Measurements from ENCODE around the gene FBXW11.
"Not testable (repeated sequence)": the region's sequence is repeated elsewhere in the genome, so short reads cannot be mapped to it uniquely, and the experiment has no call there.

Gene FBXW11

DNA sequence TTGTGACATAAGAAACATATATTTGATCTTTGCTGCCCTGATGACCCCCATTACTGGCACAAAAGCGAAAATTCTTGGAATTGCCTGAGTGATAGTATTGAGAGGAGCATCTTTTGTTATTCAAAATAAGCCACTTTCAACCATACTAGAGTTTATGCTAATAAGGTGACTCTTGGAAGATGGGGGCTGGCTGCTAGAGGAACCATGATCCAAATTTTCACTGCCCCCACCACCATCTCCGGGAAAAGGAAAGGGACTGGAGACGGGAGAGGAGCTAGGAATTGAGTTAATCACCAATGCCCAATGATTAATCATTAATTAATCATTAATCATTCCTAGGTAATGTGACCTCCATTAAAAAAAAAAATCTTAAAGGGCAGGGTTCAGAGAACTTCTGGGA, 25.6 kb downstream of the FBXW11 start:
- no peak for DNase-seq

GRCh38 chr5:171979606-171980005, 26.8 kb downstream of the FBXW11 start:
- DNase-seq: no peak

DNA sequence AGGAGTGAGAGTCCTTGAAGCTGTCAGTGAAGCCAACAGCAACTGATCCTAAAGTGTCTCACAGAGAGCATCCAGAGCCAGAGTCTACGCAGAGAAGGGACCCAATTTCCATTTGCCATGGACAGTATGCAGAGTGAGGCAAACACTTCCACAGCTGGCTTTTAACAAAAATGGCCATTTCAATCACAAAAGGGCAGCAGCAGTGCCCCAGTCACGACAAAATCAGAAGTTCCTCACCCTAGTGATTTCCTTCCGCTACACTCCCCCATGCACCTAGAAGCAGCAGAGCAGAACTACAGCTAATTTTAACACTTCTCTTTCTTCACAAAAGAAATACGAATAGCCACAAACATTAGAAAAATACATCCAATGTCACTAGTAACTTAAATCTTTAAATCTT, 27.9 kb downstream of the FBXW11 start:
- DNase-seq: no peak

GRCh38 chr5:171978016-171978415, 28.4 kb downstream of the FBXW11 start:
- DNase-seq: no peak

DNA sequence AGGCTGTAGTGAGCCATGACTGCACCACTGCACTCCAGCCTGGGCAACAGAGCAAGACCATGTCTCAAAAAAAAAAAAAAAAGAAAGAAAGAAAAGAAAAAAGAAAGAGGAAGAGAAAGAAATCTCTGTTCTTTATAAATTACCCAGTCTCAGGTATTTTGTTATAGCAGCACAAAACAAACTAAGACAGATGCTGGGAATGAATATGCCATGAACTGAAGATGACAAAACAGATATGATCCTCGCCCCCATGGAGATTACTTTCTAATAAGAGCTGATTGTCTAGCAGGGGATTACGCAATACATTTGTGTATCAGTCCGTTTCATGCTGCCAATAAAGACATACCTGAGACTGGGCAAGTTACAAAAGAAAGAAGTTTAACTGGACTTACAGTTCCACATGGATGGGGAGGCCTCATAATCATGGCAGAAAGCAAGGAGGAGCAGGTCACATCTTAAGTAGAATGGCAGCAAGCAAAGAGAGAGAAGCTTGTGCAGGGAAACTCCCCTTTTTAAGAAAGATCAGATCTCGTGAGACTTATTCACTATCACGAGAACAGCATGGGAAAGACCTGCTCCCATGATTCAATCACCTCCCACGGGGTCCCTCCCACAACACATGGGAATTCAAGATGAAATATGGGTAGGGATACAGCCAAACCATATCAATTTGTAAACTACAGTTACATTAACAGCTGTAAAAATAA, 29.0 kb downstream of the FBXW11 start:
- not testable (repeated sequence) for DNase-seq

GRCh38 chr5:171975877-171976667, 30.4 kb downstream of the FBXW11 start:
- DNase-seq: no peak

DNA sequence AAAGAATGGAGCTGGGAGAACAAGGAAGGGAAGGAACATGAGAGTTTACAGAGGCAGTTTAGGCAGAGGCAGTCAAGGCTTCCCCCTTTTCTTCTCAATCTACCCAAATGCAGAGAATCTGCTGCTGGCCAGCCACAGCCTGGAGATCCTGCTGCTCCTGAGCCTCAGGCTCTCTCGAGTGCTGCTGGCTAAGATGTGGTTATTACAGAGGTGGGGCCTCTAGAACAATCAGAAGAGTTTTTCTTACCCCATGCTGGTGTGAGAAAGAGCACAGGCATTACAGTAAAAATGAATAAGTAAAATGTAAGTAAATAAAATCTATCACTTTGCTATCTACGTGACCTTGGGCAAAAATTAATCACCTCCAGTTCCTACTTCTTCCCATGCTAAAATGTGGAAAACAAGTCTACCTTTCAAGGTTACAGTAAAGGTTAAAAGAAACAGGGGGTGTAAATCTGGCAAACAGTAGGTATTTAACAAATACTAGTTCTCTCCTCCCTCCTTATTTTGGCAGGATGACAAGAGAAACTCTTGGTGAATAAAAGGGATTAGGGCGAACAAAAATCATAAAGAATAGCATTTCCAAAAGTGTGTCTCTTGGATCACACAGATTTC, 31.1 kb downstream of the FBXW11 start:
- no peak for DNase-seq

DNA sequence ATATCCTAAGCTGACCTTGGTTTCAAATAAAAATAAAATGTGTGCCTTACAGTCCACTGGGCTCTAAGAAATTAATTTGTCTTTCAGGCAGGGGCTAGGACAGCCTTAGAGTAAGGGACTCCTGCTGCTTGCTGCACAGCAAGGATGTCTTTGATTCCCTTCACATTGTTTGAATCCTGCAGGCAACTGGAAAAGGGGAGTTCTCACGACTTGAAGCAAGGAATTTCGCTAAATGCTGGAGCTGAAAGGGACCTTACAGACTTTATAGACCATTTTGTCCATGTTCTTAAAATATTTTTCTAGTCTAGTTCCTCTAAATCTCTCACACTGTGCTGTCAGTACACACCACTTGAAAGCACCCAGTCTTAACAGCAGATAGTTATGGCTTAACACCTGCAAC, 35.6 kb downstream of the FBXW11 start:
- DNase-seq: no peak

DNA sequence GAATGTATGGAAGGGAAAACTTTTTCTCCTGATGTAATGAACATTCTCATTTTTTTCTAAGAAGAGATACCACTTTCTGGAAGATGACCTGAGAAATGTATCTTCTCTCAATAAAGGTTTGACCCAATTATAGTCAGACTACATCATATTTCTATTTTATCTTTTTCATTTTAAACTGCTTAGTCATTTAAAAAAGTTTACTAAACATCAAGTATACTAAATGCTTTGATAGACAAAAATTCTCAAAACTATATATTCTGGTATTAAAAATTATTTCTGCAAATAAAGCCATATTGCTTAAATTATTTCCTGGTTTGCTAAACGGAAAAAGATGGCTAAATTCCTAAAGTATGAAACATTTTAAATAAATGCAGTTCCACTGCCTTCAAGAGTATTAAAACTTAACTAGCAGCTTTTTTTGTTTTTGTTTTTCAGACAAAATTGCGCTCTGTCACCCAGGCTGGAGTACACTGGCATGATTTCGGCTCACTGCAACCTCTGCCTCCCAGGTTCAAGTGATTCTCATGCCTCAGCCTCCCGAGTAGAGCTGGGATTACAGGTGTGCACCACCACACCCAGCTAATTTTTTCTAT, 37.1 kb downstream of the FBXW11 start:
- no peak for DNase-seq

- peak in 1 of 2 experiments; percentile 3 for DNase-seq
Measured at GRCh38 chr5:171968531-171968930, 37.9 kb downstream of the FBXW11 start.

DNA sequence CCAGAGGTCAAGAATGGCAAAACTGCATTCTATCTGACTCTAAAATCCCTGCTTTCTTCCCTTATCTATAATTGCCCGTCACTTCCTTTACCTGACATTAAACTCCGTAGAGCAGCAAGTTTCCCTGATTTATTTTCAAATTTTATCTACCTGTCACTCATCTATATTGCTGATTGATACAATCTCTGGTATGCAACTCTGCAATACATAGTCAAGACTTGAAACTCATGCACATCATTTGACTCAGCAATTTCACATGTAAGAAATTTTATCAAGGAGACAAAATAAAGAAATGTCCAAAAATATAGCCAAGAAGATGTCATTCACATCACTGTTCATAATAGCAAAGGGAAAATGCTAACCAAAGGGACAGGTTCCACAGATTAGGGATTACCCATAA, 39.5 kb downstream of the FBXW11 start:
- DNase-seq: no peak

DNA sequence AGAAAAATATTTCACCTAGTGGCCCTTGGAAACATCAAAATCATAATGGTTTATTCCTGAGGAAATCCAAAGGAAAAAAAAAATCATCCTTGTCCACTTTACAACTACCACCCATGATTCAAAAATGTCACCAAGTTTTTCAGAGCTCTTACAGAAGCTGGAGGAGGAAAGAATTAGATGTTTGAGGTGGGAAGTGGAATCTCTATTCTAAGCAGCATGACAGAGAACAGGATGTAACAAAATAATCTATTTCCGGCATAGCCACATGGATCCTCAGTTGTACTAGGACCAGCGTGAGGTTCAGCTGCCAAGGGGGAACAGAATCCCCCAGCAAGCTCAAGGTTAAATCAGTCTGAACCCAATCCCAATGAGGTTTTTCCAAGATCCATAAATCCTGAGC, 40.2 kb downstream of the FBXW11 start:
- no peak for DNase-seq

- DNase-seq: peak; percentile 6 to 16
Measured at GRCh38 chr5:171965745-171966144, 40.7 kb downstream of the FBXW11 start.

- DNase-seq: no peak
Measured at GRCh38 chr5:171963416-171963815, 43.0 kb downstream of the FBXW11 start.

GRCh38 chr5:171961117-171961516, 45.3 kb downstream of the FBXW11 start:
- peak in 1 of 2 experiments; percentile 7 for DNase-seq

DNA sequence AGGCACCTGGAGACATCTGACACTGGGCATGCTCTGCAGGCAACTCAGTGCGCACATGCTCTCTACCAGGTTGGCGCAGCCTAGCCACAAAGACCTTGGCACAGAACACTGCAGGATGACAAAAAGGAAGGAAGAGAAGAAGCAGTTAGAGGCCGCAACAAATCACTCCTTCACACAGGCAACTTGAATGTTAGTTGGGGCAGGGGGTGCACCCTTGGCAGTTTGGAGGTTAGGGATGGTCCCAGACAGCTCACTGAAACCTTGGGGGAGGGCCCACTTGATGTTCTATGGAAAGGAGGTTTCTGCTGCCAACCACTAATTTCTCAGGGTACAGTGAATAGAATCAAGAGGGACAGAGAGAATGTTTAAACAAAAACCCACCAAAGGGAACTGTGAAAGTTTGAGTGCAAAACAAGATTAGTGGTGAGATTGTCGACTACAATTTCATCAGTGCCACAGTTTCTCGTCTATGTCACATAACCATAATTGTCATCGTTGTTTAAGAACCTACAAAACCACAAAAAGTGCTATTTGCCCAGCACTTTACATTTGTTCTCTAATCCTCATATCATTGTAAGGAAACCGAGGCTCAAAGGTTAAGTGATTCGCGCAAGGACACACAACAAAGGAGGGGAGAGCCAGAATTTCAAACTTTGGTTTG, 48.7 kb downstream of the FBXW11 start:
- peak in 1 of 2 experiments; percentile 6 for DNase-seq

GRCh38 chr5:171956887-171957495, 49.4 kb downstream of the FBXW11 start:
- DNase-seq: no peak

DNA sequence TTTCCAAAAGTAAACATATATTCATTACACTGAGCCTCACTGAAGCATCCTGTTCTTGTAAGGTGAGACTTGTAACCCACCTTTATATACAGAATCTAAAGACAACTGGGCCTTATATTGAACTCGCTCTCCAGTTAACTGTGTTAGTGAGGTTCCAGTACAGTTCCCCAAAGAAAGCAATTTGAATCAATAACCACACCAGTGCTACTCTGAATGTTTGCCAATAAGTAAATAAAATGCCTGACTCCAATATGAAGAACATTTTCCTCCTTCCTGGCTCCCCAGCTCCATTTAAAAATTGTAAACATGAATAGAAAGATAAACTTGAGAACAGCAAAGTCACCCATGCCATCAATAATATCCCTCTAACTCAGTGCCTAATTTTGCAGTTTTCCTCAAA, 50.1 kb downstream of the FBXW11 start:
- no peak for DNase-seq

- no peak for DNase-seq
Measured at GRCh38 chr5:171955761-171956160, 50.7 kb downstream of the FBXW11 start.

- no peak for DNase-seq
Measured at GRCh38 chr5:171954721-171955120, 51.7 kb downstream of the FBXW11 start.

- DNase-seq: no peak
Measured at GRCh38 chr5:171953860-171954701, 52.4 kb downstream of the FBXW11 start.

- no peak for DNase-seq
Measured at GRCh38 chr5:171952021-171952420, 54.4 kb downstream of the FBXW11 start.

Measured in AML-193 (cell line).